Activated CD4-positive, alpha-beta T cell treated with anti-CD3 and anti-CD28 coated beads, Interleukin-2, amount 10 ng/mL, durations not matched to agents 24 days and 14 days (primary cell): ENCODE measurements around the gene NMNAT2. TPM values are rescaled to one million over a fixed set of nuclear protein-coding genes. Genes with fewer than 3 reads are reported as not detected.

Experiments used
- DNase-seq: peaks from one replicate; pipeline ENCODE4 v3.0.0; 2022
- H3K27ac Mint-ChIP-seq: one replicate; pipeline ENCODE4 v1.8.0; 2022; ENCODE audit warnings: mild to moderate bottlenecking, mixed read lengths
- H3K27me3 Mint-ChIP-seq: one replicate; pipeline ENCODE4 v1.8.0; 2022; ENCODE audit warnings: mixed read lengths
- H3K36me3 Mint-ChIP-seq: one replicate; pipeline ENCODE4 v1.8.0; 2022; ENCODE audit warnings: low read depth, mild to moderate bottlenecking, mixed read lengths
- H3K4me1 Mint-ChIP-seq: one replicate; pipeline ENCODE4 v1.8.0; 2021; ENCODE audit warnings: mixed read lengths
- H3K4me3 Mint-ChIP-seq: one replicate; pipeline ENCODE4 v1.8.0; 2022; ENCODE audit warnings: mild to moderate bottlenecking, moderate library complexity, mixed read lengths
- H3K9me3 Mint-ChIP-seq: one replicate; pipeline ENCODE4 v1.8.0; 2021; ENCODE audit warnings: mixed read lengths
- intact Hi-C: fragments of 100-400 bp; cut with micrococcal nuclease; formaldehyde crosslinking; loops from one replicate; pipeline ENCODE4 v1.15.1; 2023
- total RNA-seq: library from RNA; stranded (reverse); gene quantifications from 2 replicates; pipeline ENCODE4 v1.2.3, GENCODE V29; 2022

Gene NMNAT2
- total RNA-seq, 1 donor from 2014 or later, result not detected

DNA sequence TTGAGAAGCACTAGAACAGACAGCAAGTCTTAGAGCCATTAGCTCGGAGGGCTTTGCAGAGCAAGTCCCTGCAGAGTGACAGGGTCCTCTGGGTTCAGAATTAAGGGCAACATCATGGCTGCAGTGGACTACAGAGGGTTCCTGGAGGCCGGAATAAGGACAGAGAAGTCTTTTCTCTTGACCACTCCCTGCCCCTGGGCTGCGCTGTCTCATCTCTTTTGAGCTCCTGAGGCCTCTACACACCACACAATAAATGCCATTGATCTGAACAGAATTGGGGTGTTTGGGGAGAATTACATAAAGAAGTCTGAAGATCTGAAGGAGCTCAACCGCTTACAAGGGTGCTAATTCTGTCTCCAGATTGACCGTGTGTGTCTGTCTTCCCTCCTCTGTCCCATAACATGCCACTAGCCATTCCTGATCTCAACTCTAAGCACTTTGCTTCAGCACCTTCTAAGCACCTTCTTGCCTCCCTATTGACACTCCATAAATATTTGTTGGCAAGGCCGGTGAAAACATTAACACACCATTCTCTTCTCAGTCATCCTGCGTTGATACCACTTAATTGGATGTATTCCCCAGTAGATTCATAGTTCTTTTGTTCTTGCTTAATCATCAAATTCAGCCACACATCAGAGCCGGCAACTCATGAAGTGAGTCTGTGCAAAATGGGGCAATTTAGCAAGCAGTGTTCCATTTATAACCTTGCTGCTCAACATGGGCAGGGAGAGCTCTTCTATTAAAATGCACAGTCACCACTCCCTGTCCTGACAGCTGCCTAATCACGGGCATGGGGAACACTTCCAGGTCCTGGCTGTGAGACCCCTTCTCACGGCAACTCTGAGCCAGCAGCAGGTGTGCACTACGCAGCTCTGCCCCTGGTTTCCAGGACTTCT lies 49.7 kb downstream of the NMNAT2 start:
- Mint-ChIP-seq H3K27ac (no peak overlapping the region), H3K4me1 (no peaks in the 10 kb centered on the region), H3K9me3 (no peaks in the 10 kb centered on the region), H3K4me3 (no peak overlapping the region), H3K27me3 (peaks cover 10% of the 10 kb centered on the region), H3K36me3 (no peaks in the 10 kb centered on the region)
- DNase-seq, result no peak
- intact Hi-C loops, result no loop called here

- H3K27ac Mint-ChIP-seq, result no peak overlapping the region
- H3K36me3 Mint-ChIP-seq, result no peaks in the 10 kb centered on the region
- intact Hi-C loops, result no loop called here
- H3K4me1 Mint-ChIP-seq, result no peaks in the 10 kb centered on the region
- no peak overlapping the region for H3K4me3 Mint-ChIP-seq
- DNase-seq, result no peak
- peaks cover 15% of the 10 kb centered on the region for H3K27me3 Mint-ChIP-seq
- H3K9me3 Mint-ChIP-seq, result no peaks in the 10 kb centered on the region
Observed at GRCh38 chr1:183366116-183366515, 52.1 kb downstream of the NMNAT2 start.

DNA sequence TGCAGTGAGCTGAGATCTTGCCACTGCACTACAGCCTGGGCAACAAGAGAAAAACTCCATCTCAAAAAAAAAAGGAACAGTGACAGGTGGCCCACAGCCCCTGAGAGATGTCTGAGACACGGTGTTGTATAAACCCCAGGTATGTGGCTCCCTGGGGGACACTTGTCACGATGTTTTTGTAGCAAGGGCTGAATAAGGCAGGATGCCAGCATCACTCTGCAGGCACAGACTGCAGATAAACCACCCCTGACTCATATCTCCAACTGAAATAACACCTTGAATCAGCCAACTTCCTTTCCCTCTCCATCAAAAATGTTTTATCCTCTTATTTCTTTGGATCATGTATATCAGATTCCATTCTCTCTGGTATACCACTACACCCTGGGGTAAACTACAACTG lies 52.5 kb downstream of the NMNAT2 start:
- Mint-ChIP-seq H3K9me3 (no peaks in the 10 kb centered on the region), H3K27ac (no peak overlapping the region), H3K36me3 (no peaks in the 10 kb centered on the region), H3K4me1 (no peaks in the 10 kb centered on the region), H3K4me3 (no peak overlapping the region), H3K27me3 (peaks cover 15% of the 10 kb centered on the region)
- intact Hi-C loops, result no loop called here
- DNase-seq, result no peak

GRCh38 chr1:183365093-183365492 lies 53.1 kb downstream of the NMNAT2 start:
- intact Hi-C loops, result no loop called here
- Mint-ChIP-seq H3K9me3 (no peaks in the 10 kb centered on the region), H3K27me3 (peaks cover 16% of the 10 kb centered on the region), H3K4me3 (no peak overlapping the region), H3K36me3 (no peaks in the 10 kb centered on the region), H3K4me1 (no peaks in the 10 kb centered on the region), H3K27ac (no peak overlapping the region)
- DNase-seq, result no peak

GRCh38 chr1:183363972-183364371 lies 54.2 kb downstream of the NMNAT2 start:
- Mint-ChIP-seq H3K9me3 (no peaks in the 10 kb centered on the region), H3K27ac (no peak overlapping the region), H3K4me3 (no peak overlapping the region), H3K27me3 (peaks cover 15% of the 10 kb centered on the region), H3K36me3 (no peaks in the 10 kb centered on the region), H3K4me1 (no peaks in the 10 kb centered on the region)
- intact Hi-C loops, result no loop called here
- DNase-seq, result no peak

DNA sequence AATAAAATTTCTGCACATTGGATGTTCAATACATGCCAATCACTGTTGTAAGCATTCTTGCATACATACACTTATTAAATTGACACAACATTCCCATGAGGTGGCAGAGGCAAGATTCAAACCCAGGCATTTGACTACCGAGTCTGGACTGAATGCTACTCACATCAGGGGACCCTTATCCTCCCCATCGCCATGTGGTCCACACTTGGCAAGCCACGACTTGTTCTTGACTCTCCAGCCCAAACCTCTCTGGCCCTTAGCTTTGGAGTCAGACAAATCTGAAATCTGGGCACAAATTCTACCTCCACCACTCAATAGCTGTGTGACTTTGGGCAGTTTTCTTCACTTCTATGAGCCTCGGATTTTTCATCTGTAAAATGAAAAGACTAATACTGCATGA lies 57.1 kb downstream of the NMNAT2 start:
- peaks cover 11% of the 10 kb centered on the region for H3K27me3 Mint-ChIP-seq
- no peak for DNase-seq
- intact Hi-C loops, result no loop called here
- no peak overlapping the region for H3K4me3 Mint-ChIP-seq
- no peaks in the 10 kb centered on the region for H3K36me3 Mint-ChIP-seq
- H3K4me1 Mint-ChIP-seq, result no peaks in the 10 kb centered on the region
- no peaks in the 10 kb centered on the region for H3K9me3 Mint-ChIP-seq
- no peak overlapping the region for H3K27ac Mint-ChIP-seq

GRCh38 chr1:183360473-183360872 lies 57.7 kb downstream of the NMNAT2 start:
- Mint-ChIP-seq H3K4me1 (no peaks in the 10 kb centered on the region), H3K36me3 (no peaks in the 10 kb centered on the region), H3K27me3 (peaks cover 11% of the 10 kb centered on the region), H3K4me3 (no peak overlapping the region), H3K27ac (no peak overlapping the region), H3K9me3 (no peaks in the 10 kb centered on the region)
- intact Hi-C loops, result no loop called here
- DNase-seq, result no peak

- Mint-ChIP-seq H3K27ac (no peak overlapping the region), H3K4me1 (no peaks in the 10 kb centered on the region), H3K9me3 (no peaks in the 10 kb centered on the region), H3K36me3 (no peaks in the 10 kb centered on the region), H3K4me3 (no peak overlapping the region), H3K27me3 (peaks cover 10% of the 10 kb centered on the region)
- no peak for DNase-seq
- intact Hi-C loops, result no loop called here
Observed at GRCh38 chr1:183356534-183357182, 61.5 kb downstream of the NMNAT2 start.

- H3K36me3 Mint-ChIP-seq, result no peaks in the 10 kb centered on the region
- no peak overlapping the region for H3K27ac Mint-ChIP-seq
- no peak overlapping the region for H3K4me3 Mint-ChIP-seq
- H3K9me3 Mint-ChIP-seq, result no peaks in the 10 kb centered on the region
- H3K4me1 Mint-ChIP-seq, result no peaks in the 10 kb centered on the region
- no peak for DNase-seq
- peaks cover 10% of the 10 kb centered on the region for H3K27me3 Mint-ChIP-seq
- intact Hi-C loops, result no loop called here
Observed at GRCh38 chr1:183355797-183356196, 62.4 kb downstream of the NMNAT2 start.

GRCh38 chr1:183355181-183355580 lies 63.0 kb downstream of the NMNAT2 start:
- no peaks in the 10 kb centered on the region for H3K36me3 Mint-ChIP-seq
- H3K9me3 Mint-ChIP-seq, result no peaks in the 10 kb centered on the region
- no peaks in the 10 kb centered on the region for H3K4me1 Mint-ChIP-seq
- H3K4me3 Mint-ChIP-seq, result no peak overlapping the region
- intact Hi-C loops, result no loop called here
- DNase-seq, result no peak
- H3K27me3 Mint-ChIP-seq, result peaks cover 7% of the 10 kb centered on the region
- no peak overlapping the region for H3K27ac Mint-ChIP-seq

- Mint-ChIP-seq H3K9me3 (no peaks in the 10 kb centered on the region), H3K36me3 (no peaks in the 10 kb centered on the region), H3K27ac (no peak overlapping the region), H3K4me1 (no peaks in the 10 kb centered on the region), H3K27me3 (peaks cover 13% of the 10 kb centered on the region), H3K4me3 (no peak overlapping the region)
- DNase-seq, result no peak
- intact Hi-C loops, result no loop called here
Observed at GRCh38 chr1:183353597-183353996, 64.6 kb downstream of the NMNAT2 start.

DNA sequence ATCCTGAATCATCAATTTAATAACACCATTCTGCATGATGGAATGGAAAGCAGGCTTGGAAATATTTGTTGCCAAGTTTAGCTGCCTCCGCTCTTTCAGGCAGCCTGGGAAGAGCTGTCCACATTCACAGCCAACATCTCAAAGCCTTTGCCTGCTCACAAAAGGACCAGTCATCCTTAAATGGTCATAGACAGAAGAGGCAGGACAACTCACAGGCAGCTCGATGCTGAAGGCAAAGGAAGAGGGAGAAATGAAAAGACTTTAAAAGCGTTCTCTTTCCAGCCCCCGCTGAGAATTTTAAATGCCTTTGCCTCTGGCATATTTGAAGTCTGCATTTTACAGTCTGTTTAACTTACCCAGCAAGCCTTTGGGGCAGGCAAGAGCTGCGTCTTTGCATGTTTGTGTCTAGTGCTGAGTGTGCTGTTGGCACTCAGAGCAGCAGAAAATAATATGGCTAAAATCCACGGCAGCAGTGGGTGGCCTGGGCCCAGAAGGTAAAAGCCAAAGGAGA lies 68.9 kb downstream of the NMNAT2 start:
- no peaks in the 10 kb centered on the region for H3K9me3 Mint-ChIP-seq
- no peaks in the 10 kb centered on the region for H3K4me1 Mint-ChIP-seq
- H3K36me3 Mint-ChIP-seq, result no peaks in the 10 kb centered on the region
- H3K27me3 Mint-ChIP-seq, result peaks cover 13% of the 10 kb centered on the region
- no peak for DNase-seq
- no peak overlapping the region for H3K4me3 Mint-ChIP-seq
- no peak overlapping the region for H3K27ac Mint-ChIP-seq
- intact Hi-C loops, result no loop called here

DNA sequence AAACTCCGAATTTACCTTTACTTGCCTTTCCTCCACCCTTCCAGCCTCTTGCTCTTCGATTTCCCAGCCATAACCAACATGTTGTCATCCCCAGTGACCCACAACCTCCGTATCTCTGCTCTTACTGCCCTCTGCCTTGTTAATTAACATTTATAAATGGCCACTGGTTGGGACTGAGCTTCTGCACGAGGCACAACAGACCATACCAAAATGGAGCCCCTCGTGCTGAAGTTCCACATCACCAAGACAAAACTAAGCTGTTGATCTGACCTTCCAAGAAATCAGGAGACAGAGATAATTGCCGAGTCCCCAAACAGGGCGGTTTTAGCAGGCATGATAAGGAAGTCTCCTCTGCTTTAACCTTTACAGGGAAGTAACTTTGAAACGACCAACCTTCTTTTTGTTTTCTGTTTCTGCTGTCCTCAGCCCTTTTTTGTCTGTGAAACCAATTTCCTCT lies 71.9 kb downstream of the NMNAT2 start:
- H3K27me3 Mint-ChIP-seq, result peaks cover 10% of the 10 kb centered on the region
- H3K4me1 Mint-ChIP-seq, result no peaks in the 10 kb centered on the region
- intact Hi-C loops, result no loop called here

GRCh38 chr1:183339556-183340167 lies 78.5 kb downstream of the NMNAT2 start:
- no peak for DNase-seq
- Mint-ChIP-seq H3K27ac (no peak overlapping the region), H3K27me3 (peaks cover 9% of the 10 kb centered on the region), H3K4me1 (no peaks in the 10 kb centered on the region), H3K9me3 (no peaks in the 10 kb centered on the region), H3K4me3 (no peak overlapping the region), H3K36me3 (no peaks in the 10 kb centered on the region)
- intact Hi-C loops, result no loop called here

More for the DNA sequence above, 71.9 kb downstream of the NMNAT2 start:
- H3K36me3 Mint-ChIP-seq, result no peaks in the 10 kb centered on the region
- H3K4me3 Mint-ChIP-seq, result no peak overlapping the region
- H3K9me3 Mint-ChIP-seq, result no peaks in the 10 kb centered on the region
- DNase-seq, result no peak
- no peak overlapping the region for H3K27ac Mint-ChIP-seq
